ENCODE data around the gene SRP68.

The SRP68 gene

GRCh38 chr17:75996665-75997590, 75.4 kb downstream of the SRP68 start:
- DNase-seq, result peak; percentile 51

GRCh38 chr17:75995385-75995925, 76.9 kb downstream of the SRP68 start:
- no peak for DNase-seq

GRCh38 chr17:75994802-75995370, 77.4 kb downstream of the SRP68 start:
- no peak for DNase-seq

GRCh38 chr17:75991396-75991795, 80.9 kb downstream of the SRP68 start:
- no peak for DNase-seq
